GM12865 (cell line): ENCODE data around the gene AP1S3.

Experiments
- DNase-seq: peaks from one replicate; pipeline ENCODE4 v3.0.0; 2010; ENCODE audit warnings: low read depth
- H3K4me3 ChIP-seq: 2 replicates; pipeline ENCODE4 v1.5.1; 2011; ENCODE audit warnings: mild to moderate bottlenecking, low read depth, low read length, control low read depth
- CTCF ChIP-seq: IDR thresholded peaks from 2 replicates; pipeline ENCODE4 v1.5.1; 2011; ENCODE audit warnings: low read length, control low read depth, low read depth, inconsistent platforms; ENCODE audit not compliant: insufficient read depth; ENCODE audit errors: missing control alignments

The AP1S3 gene

DNA sequence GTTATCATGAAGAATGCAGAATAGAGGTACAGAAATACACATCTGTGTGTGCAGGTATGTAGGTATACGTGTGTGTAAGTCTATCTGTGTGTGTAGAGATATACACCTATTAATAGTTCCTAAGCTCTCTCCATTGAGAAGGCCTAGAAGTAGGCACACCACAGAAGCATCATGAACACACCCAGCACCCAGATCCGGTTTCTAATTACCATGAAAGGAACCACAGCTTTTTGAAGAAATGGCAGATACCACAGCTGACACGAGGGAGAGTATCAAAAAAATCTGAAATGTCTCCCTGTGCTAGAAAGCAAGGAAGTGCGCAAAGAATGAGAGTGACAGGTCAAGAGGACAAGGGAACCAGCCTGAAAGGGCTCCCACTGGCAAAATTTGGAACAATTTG, 27.7 kb upstream of the AP1S3 start:
- DNase-seq, result no peak
- no peak for TF ChIP-seq CTCF

DNA sequence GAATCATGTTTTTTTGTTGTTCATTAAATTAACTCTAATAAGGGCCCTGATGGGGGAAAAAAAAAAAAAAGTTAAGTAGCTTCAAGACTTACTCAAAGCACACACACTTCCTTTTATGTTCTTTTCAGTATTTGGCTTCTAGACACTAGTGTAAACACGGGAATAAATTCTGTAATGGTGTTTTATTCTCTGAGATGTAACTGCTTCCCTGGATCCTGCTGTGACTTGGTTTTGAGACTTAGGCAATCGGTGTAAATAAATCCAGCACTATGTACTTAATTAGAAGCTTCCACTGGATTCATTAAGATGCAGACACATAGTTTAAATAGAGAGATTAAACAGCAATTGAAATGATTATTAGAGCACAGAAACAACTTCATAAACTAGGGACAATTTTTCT, 26.1 kb upstream of the AP1S3 start:
- no peak overlapping the region for H3K4me3 ChIP-seq
- TF ChIP-seq CTCF, result no peak
- DNase-seq, result no peak

More for the DNA sequence above, 27.7 kb upstream of the AP1S3 start:
- no peak overlapping the region for H3K4me3 ChIP-seq

GRCh38 chr2:223860809-223861738, 23.7 kb upstream of the AP1S3 start:
- DNase-seq, result no peak
- TF ChIP-seq CTCF, result no peak
- no peak overlapping the region for H3K4me3 ChIP-seq

- no peak for DNase-seq
- H3K4me3 ChIP-seq, result no peak overlapping the region
- TF ChIP-seq CTCF, result no peak
Measured at GRCh38 chr2:223859070-223859469, 21.7 kb upstream of the AP1S3 start.

GRCh38 chr2:223856584-223856983, 19.2 kb upstream of the AP1S3 start:
- TF ChIP-seq CTCF, result no peak
- peak; percentile 41 for DNase-seq
- no peak overlapping the region for H3K4me3 ChIP-seq

DNA sequence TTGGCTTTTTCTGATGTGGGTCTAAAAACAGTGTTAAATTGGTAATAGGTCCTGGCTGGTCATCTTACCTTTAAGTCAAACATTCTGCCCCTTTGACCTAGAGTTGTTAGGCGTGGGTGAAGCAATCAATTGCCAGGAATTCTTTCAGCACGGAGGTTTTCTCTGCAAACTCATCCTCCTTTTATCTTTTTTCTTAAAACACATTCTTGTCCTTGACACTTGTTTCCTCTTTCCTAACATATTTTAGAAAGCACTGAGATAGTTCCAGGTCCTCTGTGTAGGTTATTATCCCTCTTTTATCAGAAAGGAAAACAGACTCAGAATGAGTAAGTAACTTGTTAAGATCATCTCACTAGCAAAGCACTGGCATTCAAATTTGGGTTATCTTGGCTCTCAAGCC, 18.6 kb upstream of the AP1S3 start:
- no peak for TF ChIP-seq CTCF
- DNase-seq, result no peak
- H3K4me3 ChIP-seq, result no peak overlapping the region
